ENCODE data around the gene C5. TPM values are rescaled to one million over a fixed set of nuclear protein-coding genes. Genes with fewer than 3 reads are reported as not detected.

The C5 gene
- total and polyA plus RNA-seq, 2 experiments from 2014 or later, result 0.31 TPM; not detected in 1

GRCh38 chr9:120942186-120943001, 107.7 kb downstream of the C5 start (continued):
- TF ChIP-seq ZNF462 (CRISPR knock-in tag; IDR thresholded peaks at IDR 0.05) (no peak), JUNB (IDR thresholded peaks at IDR 0.05; ENCODE audit: unreplicated experiment) (no peak), REST (IDR thresholded peaks at IDR 0.05; ENCODE audit: unreplicated experiment) (no peak), POLR2AphosphoS5 (IDR thresholded peaks at IDR 0.05; ENCODE audit: low read depth) (no peak), CTCF (conservative IDR thresholded peaks at IDR 0.05; ENCODE audit: low read depth in 2 of 2) (no peak), ZNF114 (CRISPR knock-in tag; IDR thresholded peaks at IDR 0.05) (no peak), NANOG (IDR thresholded peaks at IDR 0.05; ENCODE audit: borderline replicate concordance) (no peak)

All from GM23338 (cell line).